Non-pigmented ciliary epithelial cell (primary cell): Measurements from ENCODE around the gene COL9A3.

Source experiments
- DNase-seq: peaks from one replicate; pipeline ENCODE4 v3.0.0-alpha.2; 2010; ENCODE audit warnings: low read depth

The COL9A3 gene

DNA sequence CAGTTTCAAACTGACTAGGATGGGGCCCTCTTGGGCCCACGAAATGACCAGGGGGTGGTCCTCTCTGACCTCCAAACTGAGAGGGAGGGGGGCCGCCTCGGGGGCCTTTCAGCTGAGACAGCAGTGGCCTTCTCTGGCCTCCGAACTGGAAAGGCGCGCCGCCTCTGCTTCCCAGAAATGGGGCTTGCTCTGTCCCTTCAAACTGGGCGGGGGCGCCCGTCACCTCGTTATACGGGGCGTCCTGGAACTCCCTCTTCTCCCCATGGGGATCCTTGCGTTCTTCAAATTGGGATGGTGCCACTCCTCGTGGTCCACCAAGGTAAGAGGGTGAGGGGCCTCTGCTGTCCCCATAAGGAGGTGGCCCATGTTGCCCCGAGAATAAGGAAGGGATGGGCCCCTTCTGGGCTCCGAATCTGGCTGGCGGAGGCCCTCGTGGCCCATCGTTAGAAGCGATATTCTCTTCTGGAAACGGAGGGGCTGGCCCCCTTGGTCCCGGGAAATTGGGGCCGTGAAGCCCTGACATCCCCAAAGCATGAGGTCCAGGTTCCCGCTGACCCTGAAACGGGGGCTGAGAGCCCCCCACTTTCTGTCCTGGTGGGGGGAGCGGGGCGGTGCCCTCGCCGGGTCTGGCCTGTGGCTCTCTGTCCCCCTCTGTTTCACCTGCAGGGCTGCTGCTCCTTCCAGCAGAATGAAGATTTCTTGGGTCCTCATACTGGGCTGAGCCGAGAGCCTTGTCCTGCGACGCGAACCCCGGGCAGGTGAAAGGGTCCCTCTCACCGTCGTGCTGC lies 63.5 kb downstream of the COL9A3 start:
- no peak for DNase-seq

DNA sequence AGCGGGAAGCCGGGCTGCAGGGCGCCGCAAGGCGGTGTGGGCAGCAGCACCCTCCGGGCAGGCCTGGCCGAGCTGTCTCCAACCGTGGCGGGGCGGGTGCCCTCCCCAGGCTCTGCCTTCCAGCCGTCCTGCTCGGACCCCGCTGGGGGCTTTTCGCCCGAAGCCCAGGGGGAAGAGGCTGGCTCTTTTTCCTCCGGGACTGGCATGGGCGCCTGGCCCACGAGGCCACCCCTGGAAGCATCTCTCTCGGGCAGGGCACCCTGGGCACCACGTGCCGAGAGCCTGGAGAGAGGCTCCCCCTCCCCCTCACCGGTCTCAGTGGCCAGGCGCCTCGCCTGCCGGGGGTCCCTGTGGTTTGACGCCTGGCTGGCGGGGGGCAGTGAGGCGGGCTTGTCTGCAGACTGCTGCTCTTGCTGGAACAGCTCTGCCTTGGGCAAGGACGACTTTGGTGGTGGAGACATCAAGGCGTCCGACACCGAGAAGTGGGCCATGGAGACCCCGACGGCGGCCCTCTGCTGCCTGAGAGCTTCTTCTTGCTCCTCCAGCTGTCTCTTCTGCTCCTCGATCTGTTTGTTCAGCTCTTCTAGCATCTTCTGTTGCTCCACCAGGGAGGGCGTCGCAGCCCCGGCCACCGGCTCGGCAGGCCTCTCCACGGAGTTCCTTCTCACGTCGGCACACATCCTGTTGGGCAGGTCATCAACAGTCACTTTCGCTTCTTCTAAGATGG lies 64.2 kb downstream of the COL9A3 start:
- no peak for DNase-seq

DNA sequence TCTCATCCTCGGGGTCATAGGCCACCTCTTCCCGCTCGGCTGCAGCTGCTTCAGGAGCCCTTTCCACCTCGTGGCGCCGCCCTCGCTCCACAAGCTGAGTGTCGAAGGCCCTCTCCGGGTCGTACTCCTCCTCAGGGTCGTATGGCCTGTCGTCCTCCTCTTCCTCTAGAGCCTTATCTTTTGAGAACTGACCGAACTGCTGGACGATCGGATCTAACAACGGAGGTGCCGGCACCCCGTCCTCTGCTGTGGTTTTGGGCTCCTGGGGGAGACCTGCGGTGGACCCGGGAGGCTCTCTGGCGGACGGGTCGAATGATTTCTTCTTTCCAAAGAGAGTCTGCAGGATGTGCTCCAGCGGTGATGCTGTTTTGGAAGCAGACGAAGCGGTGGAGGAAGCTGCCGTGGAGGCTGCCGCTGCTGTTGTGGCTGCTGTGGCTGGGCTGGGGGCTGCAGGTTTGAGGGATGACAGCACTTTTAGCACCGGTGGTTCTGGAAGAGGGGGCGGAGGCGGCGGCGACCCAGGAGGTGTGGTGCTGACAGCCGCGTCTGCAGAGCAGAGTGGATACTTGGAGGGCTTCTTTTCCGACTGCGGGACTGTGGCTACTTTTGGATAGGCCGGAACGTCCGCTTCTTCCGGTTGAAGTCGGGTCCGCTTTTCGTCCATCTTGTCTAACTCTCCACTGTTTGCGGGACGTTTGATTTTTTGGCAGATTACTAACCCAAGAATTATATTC lies 65.0 kb downstream of the COL9A3 start:
- DNase-seq: no peak

DNA sequence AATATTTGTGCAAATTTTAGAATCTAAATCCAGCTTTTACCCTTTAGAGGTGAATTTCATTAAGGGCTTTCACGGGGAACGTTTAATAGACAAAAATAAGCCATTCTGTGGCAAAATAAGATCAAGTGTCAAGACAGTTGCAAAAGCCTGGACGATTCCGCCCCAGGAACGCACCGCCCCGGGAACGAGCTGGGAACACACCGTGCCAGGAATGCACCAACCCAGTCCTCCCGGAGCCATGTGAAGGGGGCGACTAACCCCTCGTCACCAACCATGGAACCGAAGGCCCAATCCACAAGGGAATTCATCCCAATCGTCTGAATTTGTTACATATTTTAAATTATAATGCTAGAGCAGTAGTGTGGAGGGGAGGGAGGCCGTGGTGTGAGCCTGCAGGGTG lies 65.6 kb downstream of the COL9A3 start:
- DNase-seq: no peak

DNA sequence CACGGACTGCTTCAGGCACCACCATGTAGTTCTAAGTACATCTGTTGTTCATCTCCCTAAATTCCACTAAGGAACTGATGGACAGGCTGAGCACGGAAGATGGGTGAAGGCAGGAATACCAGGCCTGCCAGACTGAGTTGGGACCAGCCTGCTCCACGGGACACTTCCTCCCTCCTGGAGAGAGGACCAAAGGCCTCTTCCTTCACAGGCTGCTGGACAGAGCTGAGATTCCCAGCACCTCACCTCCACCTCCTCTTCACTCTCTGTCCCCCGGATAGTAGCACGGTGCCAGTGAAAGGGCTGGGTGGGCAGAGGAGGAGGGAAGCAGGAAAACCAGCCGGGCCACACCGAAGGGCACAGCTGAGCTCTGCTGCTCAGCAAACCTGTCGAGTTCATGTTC lies 67.7 kb downstream of the COL9A3 start:
- DNase-seq: no peak

DNA sequence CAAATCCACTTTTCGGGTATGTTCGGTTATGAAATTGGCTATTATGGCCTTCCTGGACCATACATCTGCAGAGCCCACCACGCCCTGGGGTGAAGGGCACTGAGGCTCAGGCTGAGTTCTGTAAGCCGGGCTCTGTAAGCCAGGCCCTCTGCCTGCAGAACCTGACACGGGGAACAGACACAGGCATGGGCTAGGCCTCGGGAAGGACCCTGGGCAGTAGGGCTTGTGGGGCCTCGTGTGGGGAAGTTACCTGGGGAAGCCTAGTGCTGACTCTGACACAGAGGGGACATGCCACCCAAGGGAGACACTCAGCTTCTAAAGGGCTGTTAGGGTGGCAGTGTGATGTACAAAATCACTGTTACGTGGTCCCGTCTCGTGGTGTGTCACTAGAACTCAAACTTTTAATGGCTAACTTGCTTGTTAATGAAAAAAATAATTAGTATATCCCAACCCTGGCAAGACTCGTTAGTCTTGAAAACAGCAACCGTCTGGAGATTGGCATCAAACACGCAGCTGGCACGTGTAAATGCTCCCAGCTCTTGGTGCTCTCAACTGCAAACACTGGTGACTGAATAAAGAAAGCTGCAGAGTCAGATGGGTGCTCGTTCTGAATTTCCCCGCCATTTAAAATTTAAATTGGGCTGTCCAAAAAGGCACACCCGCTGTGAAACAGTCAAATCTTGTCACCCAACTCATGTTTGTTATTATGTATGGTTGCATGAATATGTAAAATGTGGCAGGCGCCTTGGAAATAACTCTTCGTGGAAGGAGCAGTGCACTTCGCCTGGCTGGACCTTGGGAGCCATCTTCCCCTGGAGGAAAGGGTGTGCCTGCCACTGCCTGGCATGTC lies 68.4 kb downstream of the COL9A3 start:
- DNase-seq: no peak

DNA sequence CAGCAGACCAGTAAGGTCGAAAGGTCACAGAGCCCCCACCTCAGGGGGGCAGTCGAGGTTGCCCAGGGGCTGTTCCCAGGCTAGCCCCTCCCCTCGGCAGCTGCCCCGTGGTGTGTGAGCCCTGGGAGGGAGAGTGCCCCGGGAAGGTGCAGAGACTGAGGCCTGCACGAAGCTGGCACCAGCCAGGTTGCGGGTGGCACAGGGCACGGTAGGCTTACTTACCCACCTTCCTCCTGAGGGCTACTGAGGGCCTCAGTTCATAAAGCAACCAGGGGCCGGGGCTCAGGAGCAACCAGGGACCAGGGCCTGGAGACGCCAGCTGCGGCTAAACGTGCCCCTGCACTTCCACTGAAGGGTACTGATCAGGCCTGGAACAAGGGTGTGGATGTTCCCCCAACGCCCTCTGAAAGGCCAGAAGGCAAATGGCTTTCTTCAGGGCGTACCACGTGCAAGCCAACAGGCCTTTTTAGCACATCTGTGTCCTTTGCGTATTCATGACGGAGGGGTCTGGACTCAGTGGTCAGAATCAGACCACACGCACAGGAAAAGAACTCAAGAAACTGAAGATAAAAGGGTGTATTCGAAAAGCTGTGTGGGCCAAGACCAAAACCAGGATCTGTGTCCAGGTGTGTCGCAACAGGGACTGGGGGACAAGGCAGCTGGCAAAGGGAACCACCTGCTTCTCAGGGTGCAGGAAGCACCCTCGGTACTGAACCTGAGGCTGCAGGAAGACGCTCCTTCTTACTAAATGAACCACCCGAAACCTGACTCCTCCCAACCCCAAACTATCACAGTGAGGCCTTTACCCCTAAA lies 69.3 kb downstream of the COL9A3 start:
- DNase-seq: no peak

DNA sequence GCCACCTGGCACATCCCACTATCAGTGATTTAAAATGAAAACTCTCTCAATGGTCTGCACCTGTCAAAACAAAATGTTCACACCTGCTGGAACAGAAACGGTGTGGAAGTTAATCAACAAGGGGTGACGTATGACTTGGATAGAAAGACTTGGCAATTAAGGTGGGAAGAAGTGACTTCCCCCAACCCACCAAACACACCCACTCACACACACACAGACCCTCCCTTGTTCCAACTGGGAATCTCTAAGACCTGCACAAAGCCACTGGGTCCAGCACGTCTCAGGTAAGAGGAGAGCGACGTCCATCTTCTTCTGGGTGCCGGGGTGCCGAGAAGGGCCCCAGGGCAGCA lies 69.8 kb downstream of the COL9A3 start:
- DNase-seq: no peak

DNA sequence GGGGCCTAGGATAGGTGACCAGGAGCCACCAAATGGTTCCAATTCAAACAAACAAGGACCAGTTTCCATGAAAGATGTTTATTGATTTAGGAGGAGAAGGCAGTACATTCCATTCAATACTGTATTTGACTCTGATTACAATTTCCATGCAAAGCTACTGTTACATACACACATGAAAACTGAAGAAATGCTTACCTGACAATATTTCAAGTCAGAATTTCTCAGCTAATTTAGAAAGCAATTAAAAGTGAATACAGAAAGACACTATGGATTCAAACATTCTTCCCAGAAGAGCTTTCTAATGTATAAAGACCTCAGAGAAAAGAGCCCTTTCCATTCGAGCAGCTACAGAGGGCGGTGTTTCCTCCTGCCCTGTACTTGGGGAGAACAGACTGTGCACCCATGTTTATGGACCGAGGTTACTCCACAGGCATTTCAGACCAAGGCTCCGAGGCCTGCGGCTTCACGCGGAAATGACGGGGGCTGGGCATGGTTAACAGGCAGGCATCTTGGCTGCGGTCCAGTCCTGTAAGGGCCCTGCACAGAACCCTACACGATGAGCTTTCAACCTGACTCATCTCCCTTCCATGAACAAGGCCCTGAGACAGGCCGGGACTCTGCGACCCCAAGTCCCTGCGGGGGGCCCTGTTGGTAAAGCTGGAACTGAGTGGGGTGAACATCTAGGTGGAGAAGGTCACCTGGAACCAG lies 70.5 kb downstream of the COL9A3 start:
- DNase-seq: peak; percentile 84

DNA sequence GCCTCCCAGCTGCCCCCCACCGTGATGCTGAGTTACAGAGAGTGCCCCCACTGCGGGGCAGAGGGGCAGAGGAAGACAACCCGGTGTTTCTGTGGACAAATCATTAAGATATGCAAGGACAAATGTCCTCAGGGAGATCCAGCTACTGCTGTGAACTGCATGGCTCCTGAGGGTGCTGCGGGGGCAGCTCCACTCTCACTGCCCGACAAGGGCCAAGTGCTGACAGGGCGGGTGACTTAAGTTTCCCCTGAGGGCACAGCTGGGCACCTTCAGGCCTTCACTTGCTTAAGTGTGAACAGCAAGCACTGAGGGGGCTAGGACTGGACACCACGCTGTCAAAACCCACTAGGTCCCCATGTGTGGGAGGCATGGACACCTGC lies 71.0 kb downstream of the COL9A3 start:
- no peak for DNase-seq

DNA sequence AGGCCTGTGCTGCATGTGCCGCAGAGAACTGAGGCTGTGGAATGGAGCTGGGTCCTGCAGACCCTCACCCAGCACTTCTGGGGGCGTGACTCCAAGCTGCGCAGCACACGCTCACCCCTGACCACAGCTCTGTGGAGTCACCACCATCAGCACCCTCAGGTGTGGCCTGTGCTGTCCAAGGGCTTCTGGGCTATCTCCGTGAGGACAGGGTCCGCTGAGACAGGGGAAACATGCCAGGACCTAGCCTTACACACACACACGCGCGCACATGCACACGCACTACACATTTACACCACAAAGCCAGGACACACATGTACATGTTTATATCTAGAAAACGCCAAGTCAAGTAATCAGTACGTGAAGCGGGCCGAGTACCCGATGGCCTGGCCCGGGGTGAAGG lies 71.6 kb downstream of the COL9A3 start:
- no peak for DNase-seq

DNA sequence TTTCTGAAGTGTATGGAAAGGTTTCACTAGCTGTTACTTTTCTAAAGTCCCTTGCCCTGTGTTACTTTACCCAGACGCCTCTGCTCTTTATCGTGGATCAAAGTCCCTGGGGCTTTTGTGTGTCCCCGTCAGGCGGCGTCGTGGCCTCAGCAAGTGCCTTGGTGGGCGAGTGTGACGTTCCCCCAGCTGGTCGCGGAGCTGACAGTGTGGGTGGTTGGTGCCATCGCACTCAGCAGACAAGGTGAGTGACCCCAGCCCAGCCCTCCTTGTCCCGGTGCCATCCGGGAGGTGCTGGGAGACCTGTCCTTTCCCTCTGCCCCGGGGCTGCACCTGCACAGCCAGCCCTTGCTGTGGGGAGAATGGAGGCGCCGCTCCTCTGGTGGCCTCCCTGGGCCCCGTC lies 72.1 kb downstream of the COL9A3 start:
- no peak for DNase-seq

DNA sequence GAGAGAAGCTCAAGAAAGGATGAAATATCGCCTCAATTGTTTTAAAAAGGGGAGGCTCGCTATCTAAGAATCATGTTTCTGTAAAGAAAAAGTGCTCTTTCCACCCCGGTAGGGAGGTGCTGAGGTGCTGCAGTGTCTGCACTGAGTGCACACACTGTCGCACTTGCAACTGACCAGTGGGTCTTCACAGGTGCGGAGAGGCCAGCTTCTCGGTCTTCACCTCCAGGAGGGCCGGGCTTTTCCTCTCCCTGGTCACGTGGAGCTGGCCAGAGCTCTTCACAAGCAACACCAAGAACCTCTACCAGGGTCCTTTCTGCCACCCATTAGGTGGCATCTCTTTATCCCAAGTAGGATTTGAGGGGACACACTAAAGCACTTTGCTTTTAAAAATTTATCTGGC lies 72.6 kb downstream of the COL9A3 start:
- no peak for DNase-seq

DNA sequence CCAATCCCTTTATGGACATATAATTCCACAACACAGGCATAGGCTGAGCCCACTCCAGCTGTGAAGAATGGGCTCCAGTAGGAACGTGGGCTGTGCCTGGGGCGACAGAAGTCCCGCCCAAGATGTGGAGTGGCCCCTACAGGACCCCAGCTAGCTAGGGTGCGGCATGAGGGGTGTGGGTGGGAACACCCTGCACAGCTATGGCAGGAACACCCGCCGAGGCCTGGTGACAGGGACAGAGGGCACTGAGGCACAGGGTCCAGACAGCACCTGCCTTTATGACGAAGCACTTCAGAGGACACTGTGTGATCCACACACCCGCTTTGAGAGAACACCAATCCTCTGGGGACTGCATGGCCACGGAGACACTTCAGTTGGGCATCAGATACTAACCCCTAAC lies 73.0 kb downstream of the COL9A3 start:
- DNase-seq: no peak

DNA sequence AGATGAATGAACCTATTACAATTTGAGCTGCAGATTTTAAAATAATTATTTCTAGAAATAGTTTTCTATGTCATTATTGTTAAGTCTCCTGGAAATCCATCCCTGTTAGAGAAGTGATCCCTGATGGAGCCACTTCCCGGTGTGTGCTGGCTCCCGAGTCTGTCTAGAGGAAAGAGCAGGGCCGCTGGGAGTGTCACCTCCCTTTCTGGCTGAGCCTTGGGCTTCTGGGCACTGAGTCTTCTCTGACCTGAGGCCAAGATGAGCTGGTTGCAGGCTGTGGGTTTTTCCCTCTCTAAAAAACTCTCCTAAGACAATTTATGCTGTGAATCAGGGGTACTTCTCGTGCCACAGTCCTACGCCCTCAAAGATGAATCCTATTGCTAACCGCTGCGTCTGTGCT lies 73.6 kb downstream of the COL9A3 start:
- DNase-seq: no peak
